ENCODE data around the gene S100Z.
"Not testable (repeated sequence)": the region's sequence is repeated elsewhere in the genome, so short reads cannot be mapped to it uniquely, and the experiment has no call there.

The S100Z gene

DNA sequence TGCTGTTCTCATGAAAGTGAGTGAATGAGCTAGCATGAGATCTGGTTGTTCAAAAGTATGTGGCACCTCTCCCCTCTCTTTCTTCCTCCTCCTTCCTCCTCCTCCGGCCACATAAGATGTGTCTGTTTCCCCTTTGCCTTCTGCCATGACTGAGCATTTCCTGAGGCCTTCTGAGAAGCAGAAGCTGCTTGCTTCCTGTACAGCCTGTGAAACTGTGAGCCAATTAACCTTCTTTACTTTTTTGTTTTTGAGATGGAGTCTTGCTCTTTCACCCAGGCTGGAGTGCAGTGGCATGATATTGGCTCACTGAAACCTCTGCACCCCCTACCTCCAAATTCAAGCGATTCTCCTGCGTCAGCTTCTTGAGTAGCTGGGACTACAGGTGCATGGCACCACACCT, 6.1 kb downstream of the S100Z start:
- no peaks in the 10 kb centered on the region for H3K9me3 ChIP-seq
- TF ChIP-seq, protein P1, sequence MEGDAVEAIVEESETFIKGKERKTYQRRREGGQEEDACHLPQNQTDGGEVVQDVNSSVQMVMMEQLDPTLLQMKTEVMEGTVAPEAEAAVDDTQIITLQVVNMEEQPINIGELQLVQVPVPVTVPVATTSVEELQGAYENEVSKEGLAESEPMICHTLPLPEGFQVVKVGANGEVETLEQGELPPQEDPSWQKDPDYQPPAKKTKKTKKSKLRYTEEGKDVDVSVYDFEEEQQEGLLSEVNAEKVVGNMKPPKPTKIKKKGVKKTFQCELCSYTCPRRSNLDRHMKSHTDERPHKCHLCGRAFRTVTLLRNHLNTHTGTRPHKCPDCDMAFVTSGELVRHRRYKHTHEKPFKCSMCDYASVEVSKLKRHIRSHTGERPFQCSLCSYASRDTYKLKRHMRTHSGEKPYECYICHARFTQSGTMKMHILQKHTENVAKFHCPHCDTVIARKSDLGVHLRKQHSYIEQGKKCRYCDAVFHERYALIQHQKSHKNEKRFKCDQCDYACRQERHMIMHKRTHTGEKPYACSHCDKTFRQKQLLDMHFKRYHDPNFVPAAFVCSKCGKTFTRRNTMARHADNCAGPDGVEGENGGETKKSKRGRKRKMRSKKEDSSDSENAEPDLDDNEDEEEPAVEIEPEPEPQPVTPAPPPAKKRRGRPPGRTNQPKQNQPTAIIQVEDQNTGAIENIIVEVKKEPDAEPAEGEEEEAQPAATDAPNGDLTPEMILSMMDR (IDR thresholded peaks at IDR 0.05) = peak; percentile 41
- no peaks in the 10 kb centered on the region for H3K27me3 ChIP-seq
- peak overlapping the region; percentile 28 to 44 for H3K4me3 ChIP-seq (ENCODE audit: low read depth in 1 of 2, low read length in 1 of 2)
- peak overlapping the region; percentile 99 for H3K27ac ChIP-seq
- no peaks in the 10 kb centered on the region for H3K36me3 ChIP-seq
- peaks cover 92 to 95% of the 10 kb centered on the region in 2 experiments for H3K4me1 ChIP-seq (ENCODE audit: control insufficient read depth in 1 of 2, insufficient read depth in 1 of 2, low read depth in 1 of 2, low read length in 1 of 2)

DNA sequence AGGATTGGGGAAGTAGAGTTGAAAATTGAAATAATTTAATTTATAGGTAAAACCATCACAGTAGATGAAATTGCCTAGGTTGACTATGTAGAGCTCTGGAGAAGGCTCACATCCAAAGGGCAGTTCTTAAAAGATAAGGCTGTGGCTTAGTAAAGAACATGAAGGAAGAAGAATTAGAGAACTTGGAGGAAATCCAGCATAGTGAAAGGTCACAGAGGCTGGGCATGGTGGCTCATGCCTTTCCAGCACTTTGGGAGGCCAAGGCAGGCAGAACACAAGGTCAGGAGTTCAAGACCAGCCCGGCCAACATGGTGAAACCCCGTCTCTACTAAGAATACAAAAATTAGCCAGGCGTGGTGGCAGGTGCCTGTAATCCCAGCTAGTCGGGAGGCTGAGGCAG, 7.0 kb downstream of the S100Z start:
- H3K9me3 ChIP-seq, H3K36me3 ChIP-seq, H3K27me3 ChIP-seq: not testable (repeated sequence)
- Histone ChIP-seq H3K4me1 (ENCODE audit: control insufficient read depth in 1 of 2, insufficient read depth in 1 of 2, low read depth in 1 of 2, low read length in 1 of 2) (peaks cover 84 to 86% of the 10 kb centered on the region in 2 experiments), H3K27ac (peak overlapping the region; percentile 99), H3K4me3 (ENCODE audit: low read depth in 1 of 2, low read length in 1 of 2) (peak overlapping the region; percentile 23 to 44)

DNA sequence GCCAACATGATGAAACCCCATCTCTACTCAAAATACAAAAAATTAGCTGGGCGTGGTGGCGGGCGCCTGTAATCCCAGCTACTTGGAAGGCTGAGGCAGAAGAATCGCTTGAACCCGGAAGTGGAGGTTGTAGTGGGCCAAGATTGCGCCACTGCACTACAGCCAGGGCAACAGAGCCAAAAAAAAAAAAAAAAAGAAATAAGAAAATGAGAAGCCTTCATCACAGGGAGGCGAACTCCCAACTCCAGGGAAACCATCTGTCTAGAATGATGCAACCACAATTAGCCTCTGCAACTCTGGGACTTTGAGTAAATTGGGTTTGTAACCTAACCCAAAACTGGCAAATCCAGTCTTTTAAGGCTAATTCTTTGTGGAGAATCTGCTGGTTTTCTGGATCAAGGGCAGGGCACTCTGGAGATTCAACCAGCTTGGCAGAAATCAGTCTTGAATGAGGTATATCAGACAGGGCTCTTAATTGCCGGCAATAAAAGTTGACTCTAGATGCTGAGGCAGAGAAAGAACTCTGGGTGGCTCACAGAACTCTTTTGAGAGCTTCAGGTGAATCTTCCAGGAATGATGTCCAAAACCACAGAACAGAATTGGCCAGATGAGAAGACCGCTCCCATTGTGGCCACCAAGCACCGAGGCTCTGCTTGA, 9.9 kb downstream of the S100Z start:
- Histone ChIP-seq H3K4me1 (ENCODE audit: control insufficient read depth in 1 of 2, insufficient read depth in 1 of 2, low read depth in 1 of 2, low read length in 1 of 2) (peaks cover 55 to 57% of the 10 kb centered on the region in 2 experiments), H3K27me3 (no peaks in the 10 kb centered on the region), H3K4me3 (ENCODE audit: low read depth in 1 of 2, low read length in 1 of 2) (no peak overlapping the region), H3K9me3 (no peaks in the 10 kb centered on the region), H3K36me3 (no peaks in the 10 kb centered on the region), H3K27ac (peak overlapping the region; percentile 99)
- TF ChIP-seq, protein P1 (IDR thresholded peaks at IDR 0.05) = no peak

DNA sequence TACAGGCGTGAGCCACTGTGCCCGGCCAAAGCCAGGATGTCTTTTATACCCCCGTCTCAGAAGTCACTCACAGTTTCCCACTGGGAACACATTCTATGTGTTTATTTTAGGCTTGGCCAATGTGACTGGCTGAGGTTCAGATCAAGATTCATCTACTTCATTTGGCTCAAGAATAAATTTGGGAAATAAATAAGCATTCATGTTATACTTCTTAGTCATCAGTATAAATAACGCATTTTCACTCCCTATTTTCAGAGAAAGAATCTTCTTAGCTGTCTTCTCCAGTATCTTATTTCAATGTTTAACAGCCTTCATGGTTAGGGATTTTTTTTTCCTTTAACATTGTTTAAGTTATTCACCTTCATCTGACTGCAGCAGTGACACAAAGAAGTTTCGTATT, 11.8 kb downstream of the S100Z start:
- H3K4me3 ChIP-seq (ENCODE audit: low read depth in 1 of 2, low read length in 1 of 2) = no peak overlapping the region
- H3K36me3 ChIP-seq = no peaks in the 10 kb centered on the region
- peaks cover 36 to 38% of the 10 kb centered on the region in 2 experiments for H3K4me1 ChIP-seq (ENCODE audit: control insufficient read depth in 1 of 2, insufficient read depth in 1 of 2, low read depth in 1 of 2, low read length in 1 of 2)
- no peaks in the 10 kb centered on the region for H3K27me3 ChIP-seq
- no peak overlapping the region for H3K27ac ChIP-seq
- H3K9me3 ChIP-seq = no peaks in the 10 kb centered on the region
- TF ChIP-seq, protein P1 (IDR thresholded peaks at IDR 0.05) = no peak

DNA sequence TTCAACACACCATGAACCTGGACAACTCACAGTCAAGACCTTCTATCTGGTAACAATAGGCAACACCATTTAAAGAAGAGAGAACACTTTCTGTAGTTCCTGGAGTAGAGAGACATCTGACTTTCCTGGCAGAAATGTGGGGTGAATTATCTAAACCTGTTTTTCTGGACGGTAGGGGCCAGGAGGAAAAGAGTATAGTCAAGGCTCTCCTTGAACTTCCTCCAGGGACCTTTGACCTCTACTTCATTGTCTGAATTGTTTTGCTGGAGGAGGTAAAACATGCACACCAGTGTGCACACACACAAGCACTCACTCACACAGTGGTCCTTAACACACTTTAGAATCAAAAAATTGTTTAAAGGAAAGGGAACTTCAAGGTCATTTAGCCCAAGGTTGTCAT, 13.2 kb downstream of the S100Z start:
- Histone ChIP-seq H3K4me3 (ENCODE audit: low read depth in 1 of 2, low read length in 1 of 2) (no peak overlapping the region), H3K4me1 (ENCODE audit: control insufficient read depth in 1 of 2, insufficient read depth in 1 of 2, low read depth in 1 of 2, low read length in 1 of 2) (peaks cover 22 to 24% of the 10 kb centered on the region in 2 experiments), H3K27me3 (no peaks in the 10 kb centered on the region), H3K36me3 (no peaks in the 10 kb centered on the region), H3K9me3 (no peaks in the 10 kb centered on the region), H3K27ac (no peak overlapping the region)
- TF ChIP-seq, protein P1 (IDR thresholded peaks at IDR 0.05) = no peak

DNA sequence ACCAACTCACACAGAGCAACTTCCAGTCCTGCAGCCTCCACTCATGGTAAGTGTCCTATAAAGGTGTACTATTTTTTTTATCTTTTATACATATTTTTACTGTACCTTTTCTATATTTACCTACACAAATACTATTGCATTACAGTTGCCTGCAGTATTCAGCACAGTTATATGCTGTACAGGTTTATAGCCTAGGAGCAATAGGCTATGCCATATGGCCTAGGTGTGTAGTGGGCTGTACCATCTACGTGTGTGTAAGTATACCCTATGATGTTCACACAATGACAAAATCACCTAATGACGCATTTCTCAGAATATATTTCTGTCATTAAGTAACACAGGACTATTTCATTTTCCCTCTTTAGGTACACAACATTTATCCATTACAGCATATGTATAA, 16.7 kb downstream of the S100Z start:
- no peaks in the 10 kb centered on the region for H3K36me3 ChIP-seq
- no peaks in the 10 kb centered on the region for H3K9me3 ChIP-seq
- TF ChIP-seq, protein P1 (IDR thresholded peaks at IDR 0.05) = no peak
- no peaks in the 10 kb centered on the region for H3K27me3 ChIP-seq
- H3K27ac ChIP-seq = no peak overlapping the region
- H3K4me1 ChIP-seq (ENCODE audit: control insufficient read depth in 1 of 2, insufficient read depth in 1 of 2, low read depth in 1 of 2, low read length in 1 of 2) = no peaks in the 10 kb centered on the region
- H3K4me3 ChIP-seq (ENCODE audit: low read depth in 1 of 2, low read length in 1 of 2) = no peak overlapping the region
